Esophagus squamous epithelium (tissue), 5 donors: ENCODE results near the gene CELSR1. TPM values are rescaled to one million over a fixed set of nuclear protein-coding genes. Genes with fewer than 3 reads are reported as not detected.

Experiments used
- DNase-seq: peaks from one replicate; lab custom pipeline; 2025; lab: John Stamatoyannopoulos, UW
- H3K27ac ChIP-seq, 4 donors: fragments of 200-600 bp; sonication (generic); one replicate each; pipeline ENCODE4 v1.5.1; 2016 to 2019; ENCODE audit warnings: mild to moderate bottlenecking in 1 of 4
- H3K27me3 ChIP-seq, 4 donors: fragments of 200-600 bp; sonication (generic); 1 replicate in 3 of 4; 2 replicates in 1 of 4; pipeline versions ENCODE4 v1.5.1 to v1.6.0; 2017 to 2021; ENCODE audit warnings: antibody characterized with exemption in 1 of 4
- H3K36me3 ChIP-seq, 3 donors: fragments of 200-600 bp; sonication (generic); one replicate each; pipeline ENCODE4 v1.5.1; 2016 to 2019
- H3K4me1 ChIP-seq, 3 donors: fragments of 200-600 bp; sonication (generic); one replicate each; pipeline ENCODE4 v1.5.1; 2017 to 2019
- H3K4me3 ChIP-seq, 4 donors: fragments of 200-600 bp; sonication (generic); 1 replicate in 3 of 4; 2 replicates in 1 of 4; pipeline ENCODE4 v1.5.1; 2016 to 2019; ENCODE audit warnings: mild to moderate bottlenecking in 2 of 4, moderate library complexity in 1 of 4
- H3K9me3 ChIP-seq, 3 donors: fragments of 200-600 bp; sonication (generic); one replicate each; pipeline ENCODE4 v1.5.1; 2016 to 2019
- CTCF ChIP-seq, 6 experiments: fragments of 450-650 bp in 4 of 6; fragments of 200-600 bp in 2 of 6; sonication (generic) in 2 of 6; IDR thresholded peaks; one replicate each; pipeline ENCODE4 v1.5.1; 2016 to 2019; ENCODE audit warnings: antibody characterized with exemption in 6 of 6, mild to moderate bottlenecking in 4 of 6, moderate library complexity in 4 of 6
- POLR2A ChIP-seq, 4 donors: fragments of 450-650 bp; IDR thresholded peaks; one replicate each; pipeline ENCODE4 v1.6.1; 2017; ENCODE audit warnings: antibody characterized with exemption in 4 of 4, mild to moderate bottlenecking in 4 of 4, moderate library complexity in 3 of 4
- WGBS, 2 donors: methylation state at CpG; one replicate each; pipeline ENCODE4 v1.1.5; 2018; 5-methylcytosine and 5-hydroxymethylcytosine counted together
- intact Hi-C: fragments of 100-400 bp; cut with DNase I; formaldehyde crosslinking; loops from one replicate; pipeline ENCODE4 v1.15.0; 2022
- total RNA-seq, 4 donors: library from RNA; depleted of rRNA; stranded (reverse); fragments of >200 nt; gene quantifications; one replicate each; pipeline ENCODE4 v1.1.0, GENCODE V29; 2016
- donor health status: DM: yes; HTN: yes; CAD: no.

The CELSR1 gene
- total RNA-seq, 4 donors from 2014 or later = 38.7 to 50.6 (median 43.7) TPM

GRCh38 chr22:46373159-46373558 lies 164.3 kb downstream of the CELSR1 start:
- peaks cover 0 to 38% (median 0%) of the 10 kb centered on the region in 3 donors for H3K36me3 ChIP-seq
- intact Hi-C loops = no loop called here
- TF ChIP-seq CTCF (IDR thresholded peaks at IDR 0.05) (no peak), POLR2A (IDR thresholded peaks at IDR 0.05) (no peak)
- H3K27me3 ChIP-seq = peaks cover 0 to 8% (median 0%) of the 10 kb centered on the region in 4 donors
- DNase-seq = no peak
- peaks cover 0 to 10% (median 8%) of the 10 kb centered on the region in 3 donors for H3K9me3 ChIP-seq
- 25 to 29% methylated on average over 1 to 2 of the region's 8 CpGs for WGBS, 2 donors
- H3K4me3 ChIP-seq = no peak overlapping the region
- peak overlapping the region; percentile 86 to 90 (median 87) for H3K27ac ChIP-seq
- peaks cover 19 to 70% (median 29%) of the 10 kb centered on the region in 3 donors for H3K4me1 ChIP-seq

GRCh38 chr22:46372686-46373085 lies 164.7 kb downstream of the CELSR1 start:
- Histone ChIP-seq H3K4me3 (no peak overlapping the region), H3K36me3 (peaks cover 0 to 37% (median 0%) of the 10 kb centered on the region in 3 donors), H3K4me1 (peaks cover 15 to 70% (median 25%) of the 10 kb centered on the region in 3 donors), H3K27me3 (peaks cover 0 to 8% (median 0%) of the 10 kb centered on the region in 4 donors), H3K27ac (peak overlapping the region in 3 of 4 donors; percentile 86 to 90 (median 87)), H3K9me3 (peaks cover 0 to 10% (median 8%) of the 10 kb centered on the region in 3 donors)
- 90% methylated on average over 8 of the region's 18 CpGs; no CpG with 5 or more reads in 1 of the 2 donors for WGBS, 2 donors
- intact Hi-C loops = no loop called here
- TF ChIP-seq CTCF (IDR thresholded peaks at IDR 0.05) = no peak
- TF ChIP-seq POLR2A (IDR thresholded peaks at IDR 0.05) = no peak
- DNase-seq = no peak

- no peak for DNase-seq
- TF ChIP-seq POLR2A (IDR thresholded peaks at IDR 0.05) (no peak), CTCF (IDR thresholded peaks at IDR 0.05) (no peak)
- H3K4me3 ChIP-seq = no peak overlapping the region
- H3K9me3 ChIP-seq = peaks cover 0 to 10% (median 7%) of the 10 kb centered on the region in 3 donors
- peaks cover 0 to 17% (median 0%) of the 10 kb centered on the region in 4 donors for H3K27me3 ChIP-seq
- intact Hi-C loops = no loop called here
- WGBS, 2 donors = 88 to 89% methylated on average over 2 of the region's 2 CpGs
- H3K27ac ChIP-seq = peak overlapping the region in 2 of 4 donors; percentile 57 to 74
- H3K36me3 ChIP-seq = peaks cover 0 to 36% (median 3%) of the 10 kb centered on the region in 3 donors
- peaks cover 15 to 66% (median 23%) of the 10 kb centered on the region in 3 donors for H3K4me1 ChIP-seq
These were observed 165.7 kb downstream of the CELSR1 start for GRCh38 chr22:46371623-46372226.

- intact Hi-C loops = no loop called here
- 65 to 78% methylated on average over 9 to 11 of the region's 15 CpGs for WGBS, 2 donors
These were observed 166.7 kb downstream of the CELSR1 start for GRCh38 chr22:46370584-46371291.

More at GRCh38 chr22:46370584-46371291, 166.7 kb downstream of the CELSR1 start:
- peaks cover 15 to 58% (median 21%) of the 10 kb centered on the region in 3 donors for H3K4me1 ChIP-seq
- H3K27ac ChIP-seq = peak overlapping the region in 2 of 4 donors; percentile 57 to 74
- peaks cover 0 to 34% (median 4%) of the 10 kb centered on the region in 3 donors for H3K36me3 ChIP-seq
- no peak for DNase-seq
- TF ChIP-seq POLR2A (IDR thresholded peaks at IDR 0.05) (no peak), CTCF (IDR thresholded peaks at IDR 0.05) (no peak)
- H3K9me3 ChIP-seq = peaks cover 0 to 3% (median 0%) of the 10 kb centered on the region in 3 donors
- H3K4me3 ChIP-seq = no peak overlapping the region
- H3K27me3 ChIP-seq = peaks cover 0 to 22% (median 0%) of the 10 kb centered on the region in 4 donors
